T-helper 17 cell (primary cell): Measurements from ENCODE around the gene ANKMY1. TPM values are rescaled to one million over a fixed set of nuclear protein-coding genes. Genes with fewer than 3 reads are reported as not detected.
A peak's percentile ranks its signal among the peaks of the same experiment; 100 is the strongest.

ENCODE experiments used
- ATAC-seq: fragments of 150-1000 bp; cut with Tn5 transposase; 2 replicates; pipeline ENCODE4 v1.10.0; 2021; ENCODE audit warnings: mild to moderate bottlenecking, moderate library complexity
- DNase-seq, 3 donors: peaks; one replicate each; pipeline versions ENCODE4 v3.0.0 to v3.0.0-alpha.2; 2020 to 2021
- H3K9me3 ChIP-seq: one replicate; pipeline ENCODE4 v1.7.0; 2013; ENCODE audit warnings: low read length, mild to moderate bottlenecking; ENCODE audit not compliant: control insufficient read depth, poor library complexity, severe bottlenecking
- H3K27ac Mint-ChIP-seq: one replicate; pipeline ENCODE4 v1.8.0; 2022; ENCODE audit warnings: mild to moderate bottlenecking, moderate library complexity, mixed read lengths
- H3K27me3 Mint-ChIP-seq: one replicate; pipeline ENCODE4 v1.8.0; 2022; ENCODE audit warnings: mixed read lengths
- H3K36me3 Mint-ChIP-seq: one replicate; pipeline ENCODE4 v1.8.0; 2022; ENCODE audit warnings: low read depth, mixed read lengths
- H3K4me1 Mint-ChIP-seq: one replicate; pipeline ENCODE4 v1.8.0; 2022; ENCODE audit warnings: mild to moderate bottlenecking, mixed read lengths
- H3K4me3 Mint-ChIP-seq: one replicate; pipeline ENCODE4 v1.8.0; 2022; ENCODE audit warnings: mild to moderate bottlenecking, moderate library complexity, mixed read lengths
- total RNA-seq, 4 donors: library from RNA in 2 of 4; stranded (reverse) in 2 of 4; gene quantifications; one replicate each; pipeline ENCODE4 v1.2.3 and lab custom pipeline; 2022 to 2026

The ANKMY1 gene
- total RNA-seq, 2 donors from 2014 or later, result 34.6 to 42.6 TPM

DNA sequence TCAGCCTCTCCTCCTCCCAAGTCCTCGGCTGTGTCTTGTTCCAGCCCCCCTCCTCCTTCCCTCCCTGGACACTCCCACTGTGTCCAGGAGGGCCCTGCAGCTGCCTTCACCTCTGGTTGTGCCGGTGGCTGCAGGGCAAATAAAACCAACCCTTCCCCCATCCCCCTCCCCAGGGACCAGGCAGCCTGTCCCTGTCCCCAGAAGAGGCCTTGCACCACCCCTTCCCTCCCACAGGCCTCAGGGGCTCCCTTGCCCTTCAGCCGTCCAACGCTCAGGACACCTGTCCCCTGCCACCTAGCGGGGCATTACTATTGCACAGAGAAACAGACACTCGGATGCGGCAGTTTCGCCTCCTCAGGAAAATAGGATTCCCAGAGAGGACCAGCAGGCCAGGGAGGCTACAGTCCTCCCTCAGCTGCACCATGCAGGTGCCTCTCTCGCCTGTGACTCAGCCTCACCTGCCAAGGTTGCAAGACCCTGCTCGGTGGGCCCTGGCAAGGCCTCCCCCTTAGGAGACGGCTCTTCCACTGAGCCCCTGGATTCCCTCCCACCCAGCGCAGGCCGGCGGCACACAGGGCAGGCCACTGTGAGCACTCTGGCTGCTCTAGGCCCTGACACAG is 127.8 kb downstream of the ANKMY1 start:
- peak in 2 of 3 donors; percentile 2 to 4 for DNase-seq

More for the DNA sequence above, 127.8 kb downstream of the ANKMY1 start:
- H3K27me3 Mint-ChIP-seq, result peaks cover 16% of the 10 kb centered on the region
- no peak for ATAC-seq
- no peaks in the 10 kb centered on the region for H3K9me3 ChIP-seq
- H3K4me1 Mint-ChIP-seq, result peaks cover 3% of the 10 kb centered on the region
- H3K27ac Mint-ChIP-seq, result no peak overlapping the region
- peaks cover 2% of the 10 kb centered on the region for H3K36me3 Mint-ChIP-seq
- H3K4me3 Mint-ChIP-seq, result no peak overlapping the region

Other genes starting within 250 kb of the ANKMY1 start
- 1 to 10 TPM; 1.5 to 1.7 TPM for gene GPC1, start 122.3 kb downstream of the ANKMY1 start, total RNA-seq
- 10 to 100 TPM; 12.5 to 12.8 TPM for gene DUSP28, start 2.4 kb upstream of the ANKMY1 start, total RNA-seq
- 100 to 1,000 TPM; 111 to 130 TPM for gene RNPEPL1, start 10.5 kb upstream of the ANKMY1 start, total RNA-seq
- 10 to 100 TPM; 64.2 to 82.9 TPM for gene CAPN10, start 28.7 kb upstream of the ANKMY1 start, total RNA-seq
- 10 to 100 TPM in 1 of 2 donors, 1 to 10 TPM in 1; 5.4 to 14.4 TPM for gene GPR35, start 67.5 kb upstream of the ANKMY1 start, total RNA-seq
- gene AQP12B, start 124.9 kb upstream of the ANKMY1 start, total RNA-seq, result not detected
- gene AQP12A, start 133.9 kb upstream of the ANKMY1 start, total RNA-seq, result not detected